Measurements from ENCODE around the gene NDUFAB1. TPM values are rescaled to one million over a fixed set of nuclear protein-coding genes. Genes with fewer than 3 reads are reported as not detected.

The NDUFAB1 gene
- 106 TPM for polyA plus RNA-seq (2012; ENCODE audit: insufficient read length, low read depth)

DNA sequence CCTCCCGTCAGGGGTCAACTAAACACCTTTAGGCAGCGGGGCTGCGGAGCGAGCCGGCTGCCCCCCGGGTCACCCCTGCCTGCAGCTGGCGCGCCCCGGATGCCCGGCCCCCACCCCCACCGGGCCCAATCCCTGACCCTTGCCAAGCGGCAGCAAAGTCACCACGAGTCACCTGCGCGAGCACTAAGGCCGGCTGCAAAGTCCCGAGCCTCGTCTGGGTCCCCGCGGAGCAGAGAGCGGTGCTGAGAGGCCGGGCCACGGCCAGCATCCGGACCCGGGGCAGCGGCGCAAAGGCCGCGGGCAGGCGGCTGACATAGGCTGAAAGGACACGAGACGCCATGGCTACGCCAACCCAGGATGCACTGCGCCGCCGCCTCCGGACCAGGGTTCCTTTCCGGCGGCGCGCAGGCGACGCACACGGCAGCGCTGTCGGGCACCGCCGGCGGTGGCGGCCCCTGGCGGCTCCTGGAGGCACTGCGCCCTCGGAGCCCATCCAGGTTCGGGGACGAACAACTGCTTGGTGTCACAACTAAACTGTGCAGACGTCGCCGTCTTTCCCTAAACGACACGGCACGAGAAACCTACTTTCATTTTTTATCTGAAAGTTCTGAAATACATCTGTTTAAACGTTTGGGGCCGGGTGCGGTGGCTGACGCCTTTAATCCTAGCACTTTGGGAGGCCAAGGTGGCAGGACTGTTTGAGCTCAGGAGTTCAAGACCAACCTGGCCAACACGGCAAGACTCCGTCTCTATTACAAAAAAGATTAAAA lies at the start of gene NDUFAB1:
NDUFAB1 (minus strand) TSS at position 366 of the 770 bp plus-strand sequence; CDS start at position 340, 26 bp downstream.
- peak; percentile 74 for TF ChIP-seq FOXP2 (optimal IDR thresholded peaks at IDR 0.05; ENCODE audit: borderline replicate concordance, extremely low read depth, extremely low read length, insufficient read depth)
- peak; percentile 81 for TF ChIP-seq POLR2AphosphoS5 (IDR thresholded peaks at IDR 0.05; ENCODE audit: low read depth, low read length)
- peak; percentile 96 for TF ChIP-seq TAF1 (IDR thresholded peaks at IDR 0.05; ENCODE audit: borderline replicate concordance, insufficient read depth, low read length)
- peak; percentile 71; the same call in 1 of the 2 replicates for TF ChIP-seq SIN3A (IDR thresholded peaks at IDR 0.05; ENCODE audit: borderline replicate concordance, insufficient read depth, low read length)
- TF ChIP-seq, protein P1, sequence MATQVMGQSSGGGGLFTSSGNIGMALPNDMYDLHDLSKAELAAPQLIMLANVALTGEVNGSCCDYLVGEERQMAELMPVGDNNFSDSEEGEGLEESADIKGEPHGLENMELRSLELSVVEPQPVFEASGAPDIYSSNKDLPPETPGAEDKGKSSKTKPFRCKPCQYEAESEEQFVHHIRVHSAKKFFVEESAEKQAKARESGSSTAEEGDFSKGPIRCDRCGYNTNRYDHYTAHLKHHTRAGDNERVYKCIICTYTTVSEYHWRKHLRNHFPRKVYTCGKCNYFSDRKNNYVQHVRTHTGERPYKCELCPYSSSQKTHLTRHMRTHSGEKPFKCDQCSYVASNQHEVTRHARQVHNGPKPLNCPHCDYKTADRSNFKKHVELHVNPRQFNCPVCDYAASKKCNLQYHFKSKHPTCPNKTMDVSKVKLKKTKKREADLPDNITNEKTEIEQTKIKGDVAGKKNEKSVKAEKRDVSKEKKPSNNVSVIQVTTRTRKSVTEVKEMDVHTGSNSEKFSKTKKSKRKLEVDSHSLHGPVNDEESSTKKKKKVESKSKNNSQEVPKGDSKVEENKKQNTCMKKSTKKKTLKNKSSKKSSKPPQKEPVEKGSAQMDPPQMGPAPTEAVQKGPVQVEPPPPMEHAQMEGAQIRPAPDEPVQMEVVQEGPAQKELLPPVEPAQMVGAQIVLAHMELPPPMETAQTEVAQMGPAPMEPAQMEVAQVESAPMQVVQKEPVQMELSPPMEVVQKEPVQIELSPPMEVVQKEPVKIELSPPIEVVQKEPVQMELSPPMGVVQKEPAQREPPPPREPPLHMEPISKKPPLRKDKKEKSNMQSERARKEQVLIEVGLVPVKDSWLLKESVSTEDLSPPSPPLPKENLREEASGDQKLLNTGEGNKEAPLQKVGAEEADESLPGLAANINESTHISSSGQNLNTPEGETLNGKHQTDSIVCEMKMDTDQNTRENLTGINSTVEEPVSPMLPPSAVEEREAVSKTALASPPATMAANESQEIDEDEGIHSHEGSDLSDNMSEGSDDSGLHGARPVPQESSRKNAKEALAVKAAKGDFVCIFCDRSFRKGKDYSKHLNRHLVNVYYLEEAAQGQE (IDR thresholded peaks at IDR 0.05; ENCODE audit: insufficient read depth in 1 of 2, low read depth in 2 of 2, low read length in 2 of 2): peak in 1 of 2 experiments; percentile 57; a peak in 2 of 4 replicates

DNA sequence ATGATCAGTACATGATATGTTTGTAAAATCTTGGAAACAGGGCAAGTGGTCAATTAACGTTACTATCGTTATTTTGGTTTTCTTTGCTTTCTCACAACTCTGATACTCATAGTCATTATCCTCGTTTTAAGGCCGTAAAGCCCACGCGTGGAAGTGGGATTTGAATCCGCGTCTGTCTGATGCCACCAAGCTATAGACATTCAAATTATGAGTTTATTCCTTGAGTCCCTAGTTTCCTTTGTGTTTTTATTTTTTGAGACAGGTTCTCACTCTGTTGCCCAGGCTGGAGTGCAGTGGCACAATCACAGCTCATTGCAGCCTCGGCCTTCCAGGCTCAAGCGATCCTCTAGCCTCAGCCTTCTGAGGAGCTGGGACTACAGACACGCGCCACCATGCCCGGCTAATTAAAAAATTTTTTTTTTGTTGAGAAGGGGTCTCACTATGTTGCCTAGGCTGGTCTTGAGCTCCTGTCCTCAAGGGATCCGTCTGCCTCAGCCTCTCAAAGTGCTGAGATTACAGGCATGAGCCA lies 46.2 kb upstream of the NDUFAB1 start:
- TF ChIP-seq, protein P1 (IDR thresholded peaks at IDR 0.05; ENCODE audit: insufficient read depth in 1 of 2, low read depth in 2 of 2, low read length in 2 of 2): no peak
- TF ChIP-seq TAF1 (IDR thresholded peaks at IDR 0.05; ENCODE audit: borderline replicate concordance, insufficient read depth, low read length): no peak
- no peak for TF ChIP-seq FOXP2 (optimal IDR thresholded peaks at IDR 0.05; ENCODE audit: borderline replicate concordance, extremely low read depth, extremely low read length, insufficient read depth)
- TF ChIP-seq POLR2AphosphoS5 (IDR thresholded peaks at IDR 0.05; ENCODE audit: low read depth, low read length): no peak
- no peak for TF ChIP-seq SIN3A (IDR thresholded peaks at IDR 0.05; ENCODE audit: borderline replicate concordance, insufficient read depth, low read length)

DNA sequence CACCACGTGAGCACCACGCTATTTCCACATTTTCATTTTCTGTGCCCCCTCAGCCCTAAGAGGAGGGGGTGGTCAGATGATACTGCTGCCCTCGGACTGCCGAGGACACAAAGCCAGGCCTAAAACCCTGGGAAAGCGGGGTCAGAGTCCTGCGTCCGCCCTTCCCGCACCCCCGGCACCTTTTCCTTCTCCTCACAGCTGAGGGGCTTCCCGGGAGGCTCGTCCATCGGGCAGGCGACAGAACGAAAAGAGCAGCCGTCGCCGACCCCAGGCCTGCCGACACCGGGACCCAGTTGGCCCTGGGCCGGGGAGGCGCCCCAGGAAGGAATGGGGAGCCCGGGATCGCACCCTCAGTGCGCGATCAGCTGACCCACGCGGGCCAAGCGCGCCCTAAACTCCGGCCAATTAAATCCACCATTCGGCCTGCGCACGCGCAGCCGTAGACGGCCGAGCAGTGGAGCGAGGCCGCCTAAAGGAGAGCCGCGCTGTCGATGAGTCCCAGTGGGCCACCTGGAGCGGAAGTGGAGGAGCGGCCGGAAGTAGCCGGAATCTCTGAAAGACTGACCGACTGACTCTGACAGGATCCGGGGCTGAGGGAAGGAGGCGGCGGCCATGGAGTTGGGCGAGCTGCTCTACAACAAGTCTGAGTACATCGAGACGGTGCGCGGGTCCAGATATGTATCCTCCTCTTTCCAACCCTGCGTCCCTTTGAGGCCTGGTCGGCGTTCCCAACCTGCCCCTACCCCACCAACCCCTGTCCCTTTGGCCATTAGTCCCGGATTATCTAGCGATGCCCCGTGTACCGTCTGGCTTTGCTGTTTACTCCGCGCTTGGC lies 45.0 kb upstream of the NDUFAB1 start, which contains the start of the genes DCTN5 and PALB2:
DCTN5 (plus strand) TSS at position 536 of the 835 bp plus-strand sequence; CDS start at position 613, 77 bp downstream.
PALB2 (minus strand) TSS at position 380 of the 835 bp plus-strand sequence; CDS start at position 227, 153 bp downstream.
- TF ChIP-seq FOXP2 (optimal IDR thresholded peaks at IDR 0.05; ENCODE audit: borderline replicate concordance, extremely low read depth, extremely low read length, insufficient read depth) (peak; percentile 76), POLR2AphosphoS5 (IDR thresholded peaks at IDR 0.05; ENCODE audit: low read depth, low read length) (peak; percentile 70; the same call in 1 of the 2 replicates), SIN3A (IDR thresholded peaks at IDR 0.05; ENCODE audit: borderline replicate concordance, insufficient read depth, low read length) (peak; percentile 49; the same call in 1 of the 2 replicates), TAF1 (IDR thresholded peaks at IDR 0.05; ENCODE audit: borderline replicate concordance, insufficient read depth, low read length) (peak; percentile 79; the same call in 1 of the 2 replicates)
- TF ChIP-seq, protein P1 (IDR thresholded peaks at IDR 0.05; ENCODE audit: insufficient read depth in 1 of 2, low read depth in 2 of 2, low read length in 2 of 2): 0 out of 4 replicates have a peak, but pooled peaks of 1 of the 2 experiments have one; percentile 42

GRCh38 chr16:23640615-23640930 lies 44.5 kb upstream of the NDUFAB1 start:
- TF ChIP-seq TAF1 (IDR thresholded peaks at IDR 0.05; ENCODE audit: borderline replicate concordance, insufficient read depth, low read length) (no peak), FOXP2 (optimal IDR thresholded peaks at IDR 0.05; ENCODE audit: borderline replicate concordance, extremely low read depth, extremely low read length, insufficient read depth) (no peak), SIN3A (IDR thresholded peaks at IDR 0.05; ENCODE audit: borderline replicate concordance, insufficient read depth, low read length) (no peak), POLR2AphosphoS5 (IDR thresholded peaks at IDR 0.05; ENCODE audit: low read depth, low read length) (no peak)
- TF ChIP-seq, protein P1 (IDR thresholded peaks at IDR 0.05; ENCODE audit: insufficient read depth in 1 of 2, low read depth in 2 of 2, low read length in 2 of 2): no peak
